MM.1S (cell line): Measurements from ENCODE around the gene APOBEC3H.

Experiments used
- DNase-seq: peaks from one replicate; pipeline ENCODE4 v3.0.0-alpha.2; 2015
- H2AFZ ChIP-seq: fragments of 300-600 bp; sonication (generic); 2 replicates; pipeline ENCODE4 v1.6.0; 2016; ENCODE audit warnings: antibody characterized with exemption, low read length
- H3F3A ChIP-seq: fragments of 300-600 bp; sonication (generic); 2 replicates; pipeline ENCODE4 v1.6.1; 2016; ENCODE audit warnings: mild to moderate bottlenecking, antibody characterized with exemption, low read length, moderate library complexity, mixed read lengths; ENCODE audit not compliant: insufficient read depth
- H3K27ac ChIP-seq: fragments of 300-600 bp; sonication (generic); 2 replicates; pipeline ENCODE4 v1.5.1; 2016; ENCODE audit warnings: mild to moderate bottlenecking, low read length
- H3K27me3 ChIP-seq: fragments of 300-600 bp; sonication (generic); replicated peaks from 2 replicates; pipeline ENCODE4 v1.6.0; 2016; ENCODE audit warnings: low read length; ENCODE audit not compliant: insufficient read depth
- H3K36me3 ChIP-seq: fragments of 300-600 bp; sonication (generic); replicated peaks from 2 replicates; pipeline ENCODE4 v1.6.1; 2016; ENCODE audit warnings: mild to moderate bottlenecking, low read length, mixed read lengths; ENCODE audit not compliant: insufficient read depth
- H3K4me1 ChIP-seq: fragments of 300-600 bp; sonication (generic); 2 replicates; pipeline ENCODE4 v1.6.1; 2016; ENCODE audit warnings: low read length, mixed read lengths
- H3K4me2 ChIP-seq: fragments of 300-600 bp; sonication (generic); 2 replicates; pipeline ENCODE4 v1.6.0; 2016; ENCODE audit warnings: low read depth, low read length
- H3K4me3 ChIP-seq: fragments of 300-600 bp; sonication (generic); 2 replicates; pipeline ENCODE4 v1.5.1; 2016; ENCODE audit warnings: low read length, mixed read lengths
- H3K79me2 ChIP-seq: fragments of 300-600 bp; sonication (generic); 2 replicates; pipeline ENCODE4 v1.6.1; 2016; ENCODE audit warnings: mixed run types, low read length, mixed read lengths
- H3K9ac ChIP-seq: fragments of 300-600 bp; sonication (generic); 2 replicates; pipeline ENCODE4 v1.6.1; 2016; ENCODE audit warnings: low read length, mixed read lengths
- H3K9me2 ChIP-seq: fragments of 300-600 bp; sonication (generic); replicated peaks from 2 replicates; pipeline ENCODE4 v1.6.1; 2016; ENCODE audit warnings: mild to moderate bottlenecking, low read length, mixed read lengths; ENCODE audit not compliant: insufficient read depth
- H3K9me3 ChIP-seq: fragments of 300-600 bp; sonication (generic); replicated peaks from 2 replicates; pipeline ENCODE4 v1.6.1; 2016; ENCODE audit warnings: mild to moderate bottlenecking, low read length, mixed read lengths; ENCODE audit not compliant: insufficient read depth
- H4K20me1 ChIP-seq: fragments of 300-600 bp; sonication (generic); 2 replicates; pipeline ENCODE4 v1.6.1; 2016; ENCODE audit warnings: mild to moderate bottlenecking, low read length, moderate library complexity, mixed read lengths; ENCODE audit not compliant: insufficient read depth
- EZH2 ChIP-seq: fragments of 300-600 bp; sonication (generic); optimal IDR thresholded peaks from 2 replicates; pipeline ENCODE3; 2017; ENCODE audit warnings: low read depth, mild to moderate bottlenecking, antibody characterized with exemption, low read length, mixed read lengths
- EZH2phosphoT487 ChIP-seq: fragments of 300-600 bp; sonication (generic); IDR thresholded peaks from 2 replicates; pipeline ENCODE4 v1.6.1; 2018; ENCODE audit warnings: antibody characterized with exemption, low read length
- TF ChIP-seq, protein P1 (sequence below): fragments of 300-600 bp; sonication (generic); IDR thresholded peaks from 2 replicates; pipeline ENCODE4 v1.5.1; 2016; ENCODE audit warnings: antibody characterized with exemption, low read length, mixed read lengths

The APOBEC3H gene

DNA sequence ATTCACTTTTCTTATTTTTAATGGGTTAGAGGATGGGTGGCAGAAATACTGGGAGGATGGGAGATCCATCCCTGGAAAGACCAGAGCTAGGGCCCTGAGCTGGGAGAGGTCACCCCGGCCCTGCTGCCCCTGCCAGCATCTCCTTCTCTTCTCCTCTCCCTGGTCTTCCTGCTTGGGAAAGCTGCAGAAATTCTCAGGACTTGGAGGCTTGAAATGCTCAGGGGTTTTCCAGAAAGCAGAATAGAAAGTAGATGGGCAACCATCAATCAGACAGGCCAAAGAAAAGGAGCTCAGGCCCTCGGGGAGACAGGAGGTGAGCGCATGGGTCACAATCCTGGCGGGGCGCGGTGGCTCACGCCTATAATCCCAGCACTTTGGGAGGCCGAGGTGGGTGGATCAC is 1.5 kb downstream of the APOBEC3H start:
- Histone ChIP-seq H3K9me3 (no peaks in the 10 kb centered on the region), H3K36me3 (no peaks in the 10 kb centered on the region), H4K20me1 (no peaks in the 10 kb centered on the region), H3K9ac (no peak overlapping the region), H2AFZ (no peak overlapping the region), H3K27me3 (no peaks in the 10 kb centered on the region), H3K79me2 (no peaks in the 10 kb centered on the region), H3K27ac (no peak overlapping the region), H3K4me1 (peaks cover 41% of the 10 kb centered on the region), H3K4me3 (no peak overlapping the region), H3K4me2 (no peak overlapping the region), H3F3A (peaks cover 11% of the 10 kb centered on the region), H3K9me2 (no peaks in the 10 kb centered on the region)
- DNase-seq = no peak
- TF ChIP-seq, protein P1, sequence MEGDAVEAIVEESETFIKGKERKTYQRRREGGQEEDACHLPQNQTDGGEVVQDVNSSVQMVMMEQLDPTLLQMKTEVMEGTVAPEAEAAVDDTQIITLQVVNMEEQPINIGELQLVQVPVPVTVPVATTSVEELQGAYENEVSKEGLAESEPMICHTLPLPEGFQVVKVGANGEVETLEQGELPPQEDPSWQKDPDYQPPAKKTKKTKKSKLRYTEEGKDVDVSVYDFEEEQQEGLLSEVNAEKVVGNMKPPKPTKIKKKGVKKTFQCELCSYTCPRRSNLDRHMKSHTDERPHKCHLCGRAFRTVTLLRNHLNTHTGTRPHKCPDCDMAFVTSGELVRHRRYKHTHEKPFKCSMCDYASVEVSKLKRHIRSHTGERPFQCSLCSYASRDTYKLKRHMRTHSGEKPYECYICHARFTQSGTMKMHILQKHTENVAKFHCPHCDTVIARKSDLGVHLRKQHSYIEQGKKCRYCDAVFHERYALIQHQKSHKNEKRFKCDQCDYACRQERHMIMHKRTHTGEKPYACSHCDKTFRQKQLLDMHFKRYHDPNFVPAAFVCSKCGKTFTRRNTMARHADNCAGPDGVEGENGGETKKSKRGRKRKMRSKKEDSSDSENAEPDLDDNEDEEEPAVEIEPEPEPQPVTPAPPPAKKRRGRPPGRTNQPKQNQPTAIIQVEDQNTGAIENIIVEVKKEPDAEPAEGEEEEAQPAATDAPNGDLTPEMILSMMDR = no peak
- TF ChIP-seq EZH2phosphoT487 (no peak), EZH2 (no peak)

DNA sequence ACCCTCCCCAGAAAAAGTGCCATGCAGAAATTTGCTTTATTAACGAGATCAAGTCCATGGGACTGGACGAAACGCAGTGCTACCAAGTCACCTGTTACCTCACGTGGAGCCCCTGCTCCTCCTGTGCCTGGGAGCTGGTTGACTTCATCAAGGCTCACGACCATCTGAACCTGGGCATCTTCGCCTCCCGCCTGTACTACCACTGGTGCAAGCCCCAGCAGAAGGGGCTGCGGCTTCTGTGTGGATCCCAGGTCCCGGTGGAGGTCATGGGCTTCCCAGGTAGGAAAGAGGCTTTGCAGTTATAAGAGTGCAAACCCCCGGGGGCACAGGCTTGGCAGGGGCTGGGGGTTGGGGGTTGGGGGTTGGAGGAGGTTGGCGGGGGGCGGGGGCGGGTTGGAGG is 4.2 kb downstream of the APOBEC3H start:
- Histone ChIP-seq H3K36me3 (no peaks in the 10 kb centered on the region), H3F3A (peaks cover 11% of the 10 kb centered on the region), H3K9ac (no peak overlapping the region), H3K27me3 (no peaks in the 10 kb centered on the region), H3K4me3 (no peak overlapping the region), H4K20me1 (no peaks in the 10 kb centered on the region), H3K4me1 (peaks cover 27% of the 10 kb centered on the region), H3K79me2 (no peaks in the 10 kb centered on the region), H2AFZ (no peak overlapping the region), H3K4me2 (no peak overlapping the region), H3K27ac (no peak overlapping the region), H3K9me2 (no peaks in the 10 kb centered on the region), H3K9me3 (no peaks in the 10 kb centered on the region)
- no peak for DNase-seq
- TF ChIP-seq, protein P1 = no peak

DNA sequence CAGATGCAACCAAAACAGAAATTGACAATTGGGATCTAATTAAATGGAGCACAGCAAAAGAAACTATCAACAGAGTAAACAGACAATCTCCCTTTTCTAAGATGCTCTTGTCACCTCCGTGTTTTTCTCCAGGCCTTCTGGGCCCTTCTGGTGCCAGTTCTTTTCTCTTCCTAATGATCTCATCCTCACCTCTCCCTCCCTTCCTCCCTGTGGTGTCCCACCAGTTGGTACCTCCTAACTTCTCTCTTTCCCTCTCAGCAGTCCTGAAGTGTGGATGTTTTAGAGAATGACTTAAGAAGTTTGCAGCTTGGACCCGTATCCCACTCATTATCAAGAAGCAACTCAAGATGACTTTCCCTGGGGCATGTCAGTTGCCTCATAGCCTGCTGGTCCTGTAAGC is 6.4 kb downstream of the APOBEC3H start:
- no peak overlapping the region for H3K4me2 ChIP-seq
- no peak overlapping the region for H3K27ac ChIP-seq
- TF ChIP-seq, protein P1 = no peak
- TF ChIP-seq EZH2 = no peak
- TF ChIP-seq EZH2phosphoT487 = no peak
- no peaks in the 10 kb centered on the region for H3K27me3 ChIP-seq
- no peaks in the 10 kb centered on the region for H3K9me2 ChIP-seq
- H3K36me3 ChIP-seq = no peaks in the 10 kb centered on the region
- H3K9me3 ChIP-seq = no peaks in the 10 kb centered on the region
- no peaks in the 10 kb centered on the region for H4K20me1 ChIP-seq
- DNase-seq = no peak
- no peak overlapping the region for H3K4me3 ChIP-seq
- no peak overlapping the region for H2AFZ ChIP-seq
- H3K79me2 ChIP-seq = no peaks in the 10 kb centered on the region
- H3F3A ChIP-seq = no peaks in the 10 kb centered on the region
- H3K4me1 ChIP-seq = peaks cover 13% of the 10 kb centered on the region
- H3K9ac ChIP-seq = no peak overlapping the region
